ENCODE data around the gene IL10RB. TPM values are rescaled to one million over a fixed set of nuclear protein-coding genes. Genes with fewer than 3 reads are reported as not detected.

The IL10RB gene
- total RNA-seq, 1 donor, result 60.9 TPM

DNA sequence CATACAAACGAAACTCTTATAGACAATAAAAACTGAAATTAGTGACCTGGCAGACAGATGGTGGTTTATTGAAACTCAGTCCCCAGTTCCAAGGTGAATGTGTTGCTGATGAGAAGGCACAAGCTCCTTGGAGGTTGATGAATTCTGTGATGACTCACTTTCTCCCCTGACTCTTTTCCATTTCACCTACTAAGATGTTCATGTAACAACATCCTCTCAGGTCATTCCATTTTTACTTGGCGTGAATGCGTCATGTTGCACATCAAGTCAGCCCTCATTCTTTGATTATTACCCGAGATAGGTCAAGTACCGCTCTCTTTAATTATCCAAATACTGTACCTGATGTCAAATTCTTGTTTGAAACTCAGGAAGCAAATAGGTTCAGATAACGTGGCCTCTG lies 10.1 kb upstream of the IL10RB start:
- TF ChIP-seq, protein P1, sequence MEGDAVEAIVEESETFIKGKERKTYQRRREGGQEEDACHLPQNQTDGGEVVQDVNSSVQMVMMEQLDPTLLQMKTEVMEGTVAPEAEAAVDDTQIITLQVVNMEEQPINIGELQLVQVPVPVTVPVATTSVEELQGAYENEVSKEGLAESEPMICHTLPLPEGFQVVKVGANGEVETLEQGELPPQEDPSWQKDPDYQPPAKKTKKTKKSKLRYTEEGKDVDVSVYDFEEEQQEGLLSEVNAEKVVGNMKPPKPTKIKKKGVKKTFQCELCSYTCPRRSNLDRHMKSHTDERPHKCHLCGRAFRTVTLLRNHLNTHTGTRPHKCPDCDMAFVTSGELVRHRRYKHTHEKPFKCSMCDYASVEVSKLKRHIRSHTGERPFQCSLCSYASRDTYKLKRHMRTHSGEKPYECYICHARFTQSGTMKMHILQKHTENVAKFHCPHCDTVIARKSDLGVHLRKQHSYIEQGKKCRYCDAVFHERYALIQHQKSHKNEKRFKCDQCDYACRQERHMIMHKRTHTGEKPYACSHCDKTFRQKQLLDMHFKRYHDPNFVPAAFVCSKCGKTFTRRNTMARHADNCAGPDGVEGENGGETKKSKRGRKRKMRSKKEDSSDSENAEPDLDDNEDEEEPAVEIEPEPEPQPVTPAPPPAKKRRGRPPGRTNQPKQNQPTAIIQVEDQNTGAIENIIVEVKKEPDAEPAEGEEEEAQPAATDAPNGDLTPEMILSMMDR (IDR thresholded peaks at IDR 0.05; ENCODE audit: insufficient read depth, low read depth, low read length), result no peak
- no peak overlapping the region for H3K4me3 ChIP-seq (ENCODE audit: low read depth, low read length)
- no peak for DNase-seq (ENCODE audit: low read depth)

DNA sequence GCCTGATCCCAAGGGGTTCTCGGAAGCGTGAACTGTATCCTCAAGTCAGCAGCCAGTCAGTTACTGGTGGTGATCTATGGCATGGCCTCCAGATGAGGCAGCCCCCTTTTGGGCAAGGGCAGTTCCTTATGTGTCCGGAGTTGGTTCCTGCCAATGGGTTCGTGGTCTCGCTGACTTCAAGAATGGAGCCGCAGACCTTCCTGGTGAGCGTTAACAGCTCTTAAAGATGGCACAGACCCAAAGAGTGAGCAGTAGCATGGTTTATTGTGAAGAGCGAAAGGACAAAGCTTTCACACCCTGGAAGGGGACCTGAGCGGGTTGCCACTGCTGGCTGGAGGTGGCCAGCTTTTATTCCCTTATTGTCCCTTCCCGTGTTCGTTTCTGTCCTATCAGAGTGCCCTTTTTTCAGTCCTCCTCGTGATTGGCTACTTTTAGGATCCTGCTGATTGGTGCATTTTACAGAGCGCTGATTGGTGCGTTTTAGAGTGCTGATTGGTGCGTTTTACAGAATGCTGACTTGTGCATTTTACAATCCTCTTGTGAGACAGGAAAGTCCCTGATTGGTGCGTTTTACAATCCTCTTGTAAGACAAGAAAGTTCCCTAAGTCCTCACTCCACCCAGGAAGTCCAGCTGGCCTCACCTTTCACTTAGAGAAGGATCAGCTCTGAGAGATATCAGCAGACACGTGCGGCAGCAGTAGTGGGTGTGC lies 8.9 kb upstream of the IL10RB start:
- TF ChIP-seq, protein P1 (IDR thresholded peaks at IDR 0.05; ENCODE audit: insufficient read depth, low read depth, low read length), result no peak
- no peak overlapping the region for H3K4me3 ChIP-seq (ENCODE audit: low read depth, low read length)
- DNase-seq (ENCODE audit: low read depth), result no peak

DNA sequence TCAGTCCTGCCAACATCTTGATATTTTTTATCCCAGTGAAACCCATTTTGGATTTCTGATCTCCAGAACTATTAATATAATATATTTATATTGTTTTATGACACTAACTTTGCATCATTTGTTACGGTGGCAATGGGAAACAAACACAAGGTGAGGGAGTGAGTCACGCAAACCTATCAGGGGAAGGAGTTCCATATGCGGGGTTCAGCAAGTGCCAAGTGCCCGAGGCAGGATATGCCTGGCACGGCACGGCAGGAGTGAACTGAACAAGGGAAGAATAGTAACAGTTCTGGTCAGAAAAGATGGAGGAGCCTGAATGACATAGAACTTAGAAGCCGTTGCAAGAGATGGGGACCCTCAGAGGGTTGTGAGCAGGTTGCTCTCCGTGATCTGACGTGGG lies 7.7 kb upstream of the IL10RB start:
- no peak for DNase-seq (ENCODE audit: low read depth)
- TF ChIP-seq, protein P1 (IDR thresholded peaks at IDR 0.05; ENCODE audit: insufficient read depth, low read depth, low read length), result no peak
- no peak overlapping the region for H3K4me3 ChIP-seq (ENCODE audit: low read depth, low read length)

DNA sequence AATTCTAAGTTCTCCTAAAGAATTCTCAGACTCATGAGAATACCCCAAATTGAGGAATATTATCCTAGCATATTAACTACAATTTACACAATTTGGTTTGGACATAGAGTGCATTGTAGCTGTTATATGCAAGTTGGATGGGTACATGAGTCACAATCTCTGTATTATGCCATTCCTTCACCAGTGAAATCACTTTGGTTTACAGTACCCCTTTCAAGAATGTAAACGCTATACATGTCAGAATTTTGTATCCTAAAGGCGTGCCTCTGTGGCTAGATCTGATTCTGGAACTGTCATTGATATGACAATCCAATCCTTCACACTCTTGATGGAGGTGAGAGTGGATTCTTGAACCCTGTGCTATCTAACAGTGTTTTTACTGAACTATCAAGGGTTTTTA lies 6.7 kb upstream of the IL10RB start:
- no peak for DNase-seq (ENCODE audit: low read depth)
- TF ChIP-seq, protein P1 (IDR thresholded peaks at IDR 0.05; ENCODE audit: insufficient read depth, low read depth, low read length), result no peak

GRCh38 chr21:33259995-33260394 lies 6.2 kb upstream of the IL10RB start:
- no peak for DNase-seq (ENCODE audit: low read depth)
- H3K4me3 ChIP-seq (ENCODE audit: low read depth, low read length), result no peak overlapping the region
- TF ChIP-seq, protein P1 (IDR thresholded peaks at IDR 0.05; ENCODE audit: insufficient read depth, low read depth, low read length), result no peak

More for the DNA sequence above, 6.7 kb upstream of the IL10RB start:
- no peak overlapping the region for H3K4me3 ChIP-seq (ENCODE audit: low read depth, low read length)

- no peak overlapping the region for H3K4me3 ChIP-seq (ENCODE audit: low read depth, low read length)
- TF ChIP-seq, protein P1 (IDR thresholded peaks at IDR 0.05; ENCODE audit: insufficient read depth, low read depth, low read length), result no peak
- DNase-seq (ENCODE audit: low read depth), result peak; percentile 65
These were observed 4.5 kb upstream of the IL10RB start for GRCh38 chr21:33261635-33262034.

DNA sequence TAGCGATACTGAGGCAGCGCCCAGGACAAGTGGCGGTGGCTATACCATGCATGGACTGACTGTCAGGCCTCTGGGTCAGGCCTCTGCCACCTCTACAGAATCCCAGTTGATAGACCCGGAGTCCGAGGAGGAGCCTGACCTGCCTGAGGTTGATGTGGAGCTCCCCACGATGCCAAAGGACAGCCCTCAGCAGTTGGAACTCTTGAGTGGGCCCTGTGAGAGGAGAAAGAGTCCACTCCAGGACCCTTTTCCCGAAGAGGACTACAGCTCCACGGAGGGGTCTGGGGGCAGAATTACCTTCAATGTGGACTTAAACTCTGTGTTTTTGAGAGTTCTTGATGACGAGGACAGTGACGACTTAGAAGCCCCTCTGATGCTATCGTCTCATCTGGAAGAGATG lies 3.2 kb upstream of the IL10RB start:
- no peak for DNase-seq (ENCODE audit: low read depth)
- H3K4me3 ChIP-seq (ENCODE audit: low read depth, low read length), result no peak overlapping the region
- TF ChIP-seq, protein P1 (IDR thresholded peaks at IDR 0.05; ENCODE audit: insufficient read depth, low read depth, low read length), result no peak
